Mucosa of stomach (tissue), 1 donor: ENCODE data around the gene DOCK3.

ENCODE experiments used
- H3K27me3 ChIP-seq: one replicate; pipeline ENCODE4 v1.7.0; 2013; ENCODE audit warnings: mild to moderate bottlenecking, low read length; ENCODE audit not compliant: control insufficient read depth, insufficient read depth
- H3K36me3 ChIP-seq: one replicate; pipeline ENCODE4 v1.7.0; 2013; ENCODE audit warnings: low read length; ENCODE audit not compliant: control insufficient read depth, insufficient read depth
- H3K4me1 ChIP-seq: one replicate; pipeline ENCODE4 v1.7.0; 2013; ENCODE audit warnings: mild to moderate bottlenecking, low read length; ENCODE audit not compliant: control insufficient read depth, insufficient read depth
- H3K4me3 ChIP-seq: one replicate; pipeline ENCODE4 v1.7.0; 2013; ENCODE audit warnings: low read length
- H3K9ac ChIP-seq: one replicate; pipeline ENCODE4 v1.7.0; 2013; ENCODE audit warnings: mild to moderate bottlenecking, low read length, moderate library complexity
- H3K9me3 ChIP-seq: one replicate; pipeline ENCODE4 v1.7.0; 2013; ENCODE audit warnings: mild to moderate bottlenecking, low read length, moderate library complexity; ENCODE audit not compliant: control insufficient read depth
- donor health status: Pancreatic carcinoma.

DOCK3 gene

GRCh38 chr3:50637945-50638344 is 36.8 kb upstream of the DOCK3 start:
- Histone ChIP-seq H3K36me3 (no peaks in the 10 kb centered on the region), H3K9ac (no peak overlapping the region), H3K4me1 (no peaks in the 10 kb centered on the region), H3K9me3 (no peaks in the 10 kb centered on the region), H3K4me3 (no peak overlapping the region), H3K27me3 (no peaks in the 10 kb centered on the region)

- no peak overlapping the region for H3K4me3 ChIP-seq
- no peaks in the 10 kb centered on the region for H3K36me3 ChIP-seq
- no peaks in the 10 kb centered on the region for H3K27me3 ChIP-seq
- no peaks in the 10 kb centered on the region for H3K9me3 ChIP-seq
- H3K4me1 ChIP-seq, result no peaks in the 10 kb centered on the region
- no peak overlapping the region for H3K9ac ChIP-seq
Measured at GRCh38 chr3:50639055-50639494, 35.7 kb upstream of the DOCK3 start.

- Histone ChIP-seq H3K9ac (no peak overlapping the region), H3K36me3 (no peaks in the 10 kb centered on the region), H3K27me3 (no peaks in the 10 kb centered on the region), H3K4me3 (no peak overlapping the region), H3K4me1 (no peaks in the 10 kb centered on the region), H3K9me3 (no peaks in the 10 kb centered on the region)
Measured at GRCh38 chr3:50642382-50642781, 32.3 kb upstream of the DOCK3 start.

- Histone ChIP-seq H3K27me3 (no peaks in the 10 kb centered on the region), H3K9me3 (no peaks in the 10 kb centered on the region), H3K36me3 (no peaks in the 10 kb centered on the region), H3K4me1 (no peaks in the 10 kb centered on the region), H3K9ac (no peak overlapping the region), H3K4me3 (no peak overlapping the region)
Measured at GRCh38 chr3:50644561-50644960, 30.2 kb upstream of the DOCK3 start.

- no peaks in the 10 kb centered on the region for H3K9me3 ChIP-seq
- H3K27me3 ChIP-seq, result no peaks in the 10 kb centered on the region
- H3K36me3 ChIP-seq, result no peaks in the 10 kb centered on the region
- no peak overlapping the region for H3K4me3 ChIP-seq
- H3K4me1 ChIP-seq, result no peaks in the 10 kb centered on the region
- no peak overlapping the region for H3K9ac ChIP-seq
Measured at GRCh38 chr3:50645378-50645777, 29.3 kb upstream of the DOCK3 start.

- H3K4me1 ChIP-seq, result no peaks in the 10 kb centered on the region
- no peak overlapping the region for H3K4me3 ChIP-seq
Measured at GRCh38 chr3:50648313-50648712, 26.4 kb upstream of the DOCK3 start.

GRCh38 chr3:50648944-50649343 is 25.8 kb upstream of the DOCK3 start:
- Histone ChIP-seq H3K9me3 (no peaks in the 10 kb centered on the region), H3K4me3 (no peak overlapping the region), H3K27me3 (no peaks in the 10 kb centered on the region), H3K4me1 (no peaks in the 10 kb centered on the region), H3K36me3 (no peaks in the 10 kb centered on the region), H3K9ac (no peak overlapping the region)

More at GRCh38 chr3:50648313-50648712, 26.4 kb upstream of the DOCK3 start:
- Histone ChIP-seq H3K9me3 (no peaks in the 10 kb centered on the region), H3K9ac (no peak overlapping the region), H3K36me3 (no peaks in the 10 kb centered on the region), H3K27me3 (no peaks in the 10 kb centered on the region)

- Histone ChIP-seq H3K27me3 (no peaks in the 10 kb centered on the region), H3K4me3 (no peak overlapping the region), H3K9me3 (no peaks in the 10 kb centered on the region), H3K9ac (no peak overlapping the region), H3K36me3 (no peaks in the 10 kb centered on the region), H3K4me1 (no peaks in the 10 kb centered on the region)
Measured at GRCh38 chr3:50649451-50649931, 25.2 kb upstream of the DOCK3 start.

GRCh38 chr3:50650018-50650417 is 24.7 kb upstream of the DOCK3 start:
- H3K4me1 ChIP-seq, result no peaks in the 10 kb centered on the region
- no peaks in the 10 kb centered on the region for H3K36me3 ChIP-seq
- no peaks in the 10 kb centered on the region for H3K9me3 ChIP-seq
- no peak overlapping the region for H3K4me3 ChIP-seq
- H3K27me3 ChIP-seq, result no peaks in the 10 kb centered on the region
- H3K9ac ChIP-seq, result no peak overlapping the region

GRCh38 chr3:50651445-50651844 is 23.3 kb upstream of the DOCK3 start:
- H3K9ac ChIP-seq, result no peak overlapping the region

GRCh38 chr3:50651920-50652529 is 22.7 kb upstream of the DOCK3 start:
- Histone ChIP-seq H3K9ac (no peak overlapping the region), H3K4me1 (no peaks in the 10 kb centered on the region), H3K27me3 (no peaks in the 10 kb centered on the region), H3K36me3 (no peaks in the 10 kb centered on the region), H3K4me3 (no peak overlapping the region), H3K9me3 (no peaks in the 10 kb centered on the region)

More at GRCh38 chr3:50651445-50651844, 23.3 kb upstream of the DOCK3 start:
- no peaks in the 10 kb centered on the region for H3K36me3 ChIP-seq
- H3K4me1 ChIP-seq, result no peaks in the 10 kb centered on the region
- no peaks in the 10 kb centered on the region for H3K27me3 ChIP-seq
- H3K4me3 ChIP-seq, result no peak overlapping the region
- H3K9me3 ChIP-seq, result no peaks in the 10 kb centered on the region

GRCh38 chr3:50652709-50653108 is 22.0 kb upstream of the DOCK3 start:
- Histone ChIP-seq H3K4me1 (no peaks in the 10 kb centered on the region), H3K4me3 (no peak overlapping the region), H3K9ac (no peak overlapping the region), H3K36me3 (no peaks in the 10 kb centered on the region), H3K27me3 (no peaks in the 10 kb centered on the region), H3K9me3 (no peaks in the 10 kb centered on the region)
